Activated CD4-positive, alpha-beta memory T cell treated with anti-CD3 and anti-CD28 coated beads, Interleukin-2, amount 10 ng/mL, durations not matched to agents 7 days and 5 days (primary cell): Measurements from ENCODE around the gene CISH. TPM values are rescaled to one million over a fixed set of nuclear protein-coding genes. Genes with fewer than 3 reads are reported as not detected.

Experiments
- CTCF ChIA-PET: fragments of 350-600 bp; sonication (Branson Sonifier 250); formaldehyde crosslinking; loops from one replicate; lab custom pipeline; 2021; ENCODE audit warnings: antibody characterized with exemption, inconsistent platforms; lab: Charles Lee
- POLR2A ChIA-PET: fragments of 350-600 bp; sonication (Branson Sonifier 250); formaldehyde crosslinking; loops from one replicate; lab custom pipeline; 2021; ENCODE audit warnings: antibody characterized with exemption; lab: Charles Lee
- DNase-seq: peaks from one replicate; pipeline ENCODE4 v3.0.0-alpha.2; 2020
- H3K27ac Mint-ChIP-seq: one replicate; pipeline ENCODE4 v1.8.0; 2021; ENCODE audit warnings: mild to moderate bottlenecking, mixed read lengths
- H3K27me3 Mint-ChIP-seq: one replicate; pipeline ENCODE4 v1.8.0; 2021; ENCODE audit warnings: mixed read lengths
- H3K36me3 Mint-ChIP-seq: one replicate; pipeline ENCODE4 v1.8.0; 2021; ENCODE audit warnings: low read depth, mixed read lengths
- H3K4me1 Mint-ChIP-seq: one replicate; pipeline ENCODE4 v1.8.0; 2021; ENCODE audit warnings: mixed read lengths
- H3K4me3 Mint-ChIP-seq: one replicate; pipeline ENCODE4 v1.8.0; 2021; ENCODE audit warnings: mild to moderate bottlenecking, mixed read lengths
- H3K9me3 Mint-ChIP-seq: one replicate; pipeline ENCODE4 v1.8.0; 2021; ENCODE audit warnings: mixed read lengths
- total RNA-seq, 2 experiments: library from RNA; stranded (reverse); gene quantifications; one replicate each; pipeline ENCODE4 v1.2.3, GENCODE V29; 2021

Gene CISH
- total RNA-seq, 2 experiments from 2014 or later: 328 to 335 TPM

GRCh38 chr3:50567386-50568167 is 44.0 kb downstream of the CISH start, which contains the start of gene C3orf18:
TSS of gene C3orf18 (minus strand) at chr3:50567747. CDS start at chr3:50565699, 2,048 bp downstream.
- Mint-ChIP-seq H3K4me1 (peaks cover 62% of the 10 kb centered on the region), H3K9me3 (no peaks in the 10 kb centered on the region), H3K27ac (peak within 1 kb of the TSS; percentile 97), H3K4me3 (peak within 1 kb of the TSS; percentile 98), H3K36me3 (peaks cover 19% of the 10 kb centered on the region), H3K27me3 (no peaks in the 10 kb centered on the region)
- CTCF ChIA-PET: interaction anchor here (0.8 to 18.5 kb wide), 8 partner anchors 13 to 85 kb away, joined by 3 to 854 read pairs (median 5); partner anchors contain the start of genes CISH and MAPKAPK3
- peak; percentile 97 for DNase-seq
- POLR2A ChIA-PET: interaction anchor here (0.8 to 37.3 kb wide), 8 partner anchors 11 to 229 kb away, joined by 3 to 4963 read pairs (median 4); partner anchors contain the start of genes CISH, MAPKAPK3 and RASSF1

- CTCF ChIA-PET: interaction anchor here (0.9 to 18.5 kb wide), 7 partner anchors 16 to 86 kb away, joined by 3 to 854 read pairs (median 5); partner anchors contain the start of genes CISH and MAPKAPK3
- DNase-seq: no peak
- H3K4me1 Mint-ChIP-seq: peaks cover 56% of the 10 kb centered on the region
- no peak overlapping the region for H3K27ac Mint-ChIP-seq
- H3K36me3 Mint-ChIP-seq: peaks cover 19% of the 10 kb centered on the region
- H3K27me3 Mint-ChIP-seq: no peaks in the 10 kb centered on the region
- POLR2A ChIA-PET: interaction anchor here (0.8 to 37.3 kb wide), 7 partner anchors 10 to 229 kb away, joined by 3 to 4963 read pairs (median 5); partner anchors contain the start of genes CISH, MAPKAPK3 and RASSF1
- H3K9me3 Mint-ChIP-seq: no peaks in the 10 kb centered on the region
- peak overlapping the region; percentile 66 for H3K4me3 Mint-ChIP-seq
These were observed 44.6 kb downstream of the CISH start for GRCh38 chr3:50567011-50567385.

GRCh38 chr3:50564321-50564720 is 47.3 kb downstream of the CISH start:
- Mint-ChIP-seq H3K27me3 (no peaks in the 10 kb centered on the region), H3K4me3 (no peak overlapping the region), H3K9me3 (no peaks in the 10 kb centered on the region), H3K27ac (no peak overlapping the region), H3K4me1 (peaks cover 36% of the 10 kb centered on the region), H3K36me3 (peaks cover 3% of the 10 kb centered on the region)
- DNase-seq: no peak
- ChIA-PET POLR2A (interaction anchor here (1.5 to 37.3 kb wide), 2 partner anchors 16 to 49 kb away, joined by 4 to 4963 read pairs; partner anchors contain the start of genes CISH and MAPKAPK3), CTCF (no interaction called here)

GRCh38 chr3:50563867-50564266 is 47.7 kb downstream of the CISH start:
- ChIA-PET CTCF (no interaction called here), POLR2A (interaction anchor here (1.5 to 37.3 kb wide), 2 partner anchors 15 to 49 kb away, joined by 4 to 4963 read pairs; partner anchors contain the start of genes CISH and MAPKAPK3)
- Mint-ChIP-seq H3K36me3 (peaks cover 3% of the 10 kb centered on the region), H3K9me3 (no peaks in the 10 kb centered on the region), H3K27me3 (no peaks in the 10 kb centered on the region), H3K4me1 (peaks cover 36% of the 10 kb centered on the region), H3K27ac (no peak overlapping the region), H3K4me3 (no peak overlapping the region)
- no peak for DNase-seq

DNA sequence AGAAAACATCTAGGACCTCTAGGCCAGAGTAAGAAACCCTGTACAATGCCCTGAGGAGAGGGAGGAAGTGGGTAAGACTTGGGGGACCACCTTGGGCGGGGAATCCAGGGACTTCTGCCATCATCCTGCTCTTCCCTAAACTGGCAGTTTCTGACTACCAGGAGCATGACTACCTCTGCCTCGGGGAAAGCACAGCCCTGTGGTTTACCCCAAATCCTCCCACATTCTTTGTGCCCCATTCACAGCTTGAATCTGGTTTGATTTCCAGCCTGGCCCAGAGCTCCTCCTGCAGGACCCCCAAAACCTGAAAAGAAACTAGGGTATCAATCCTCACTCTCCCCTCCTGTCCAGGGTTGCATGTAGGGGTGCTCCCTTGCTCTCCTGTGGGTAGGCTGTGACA is 48.7 kb downstream of the CISH start:
- Mint-ChIP-seq H3K4me3 (no peak overlapping the region), H3K9me3 (no peaks in the 10 kb centered on the region), H3K27me3 (no peaks in the 10 kb centered on the region), H3K4me1 (peaks cover 29% of the 10 kb centered on the region), H3K36me3 (peaks cover 3% of the 10 kb centered on the region), H3K27ac (no peak overlapping the region)
- DNase-seq: no peak
- POLR2A ChIA-PET: interaction anchor here (37.3 kb wide), 1 partner anchor 50 kb away, joined by 4963 read pairs; the partner anchor contains the start of genes CISH and MAPKAPK3
- CTCF ChIA-PET: no interaction called here

GRCh38 chr3:50559702-50560101 is 51.9 kb downstream of the CISH start:
- peaks cover 20% of the 10 kb centered on the region for H3K4me1 Mint-ChIP-seq
- H3K27me3 Mint-ChIP-seq: no peaks in the 10 kb centered on the region
- peaks cover 3% of the 10 kb centered on the region for H3K36me3 Mint-ChIP-seq
- no peak for DNase-seq
- no peaks in the 10 kb centered on the region for H3K9me3 Mint-ChIP-seq
- H3K4me3 Mint-ChIP-seq: no peak overlapping the region
- CTCF ChIA-PET: interaction anchor here (1.5 kb wide), 1 partner anchor 56 kb away, joined by 4 read pairs; no protein-coding TSS in a partner anchor
- no peak overlapping the region for H3K27ac Mint-ChIP-seq
- POLR2A ChIA-PET: interaction anchor here (0.6 to 37.3 kb wide), 3 partner anchors 13 to 53 kb away, joined by 3 to 4963 read pairs (median 5); partner anchors contain the start of genes CISH and MAPKAPK3

GRCh38 chr3:50557915-50558314 is 53.7 kb downstream of the CISH start:
- Mint-ChIP-seq H3K27ac (no peak overlapping the region), H3K4me1 (peaks cover 12% of the 10 kb centered on the region), H3K9me3 (no peaks in the 10 kb centered on the region), H3K36me3 (no peaks in the 10 kb centered on the region), H3K4me3 (no peak overlapping the region), H3K27me3 (no peaks in the 10 kb centered on the region)
- ChIA-PET CTCF (interaction anchor here (2.0 kb wide), 1 partner anchor 16 kb away, joined by 7 read pairs; no protein-coding TSS in a partner anchor), POLR2A (interaction anchor here (1.2 to 1.4 kb wide), 2 partner anchors 11 to 39 kb away, joined by 3 to 8 read pairs; partner anchors contain the start of gene HEMK1)
- DNase-seq: no peak

- Mint-ChIP-seq H3K27me3 (no peaks in the 10 kb centered on the region), H3K4me3 (no peak overlapping the region), H3K4me1 (peaks cover 10% of the 10 kb centered on the region), H3K9me3 (no peaks in the 10 kb centered on the region), H3K36me3 (no peaks in the 10 kb centered on the region), H3K27ac (no peak overlapping the region)
- ChIA-PET CTCF (interaction anchor here (2.0 kb wide), 1 partner anchor 15 kb away, joined by 7 read pairs; no protein-coding TSS in a partner anchor), POLR2A (interaction anchor here (1.1 to 1.7 kb wide), 6 partner anchors 10 to 56 kb away, joined by 3 to 8 read pairs (median 5); partner anchors contain the start of genes C3orf18 and HEMK1)
- DNase-seq: no peak
These were observed 54.5 kb downstream of the CISH start for GRCh38 chr3:50557106-50557505.

Other genes starting within 250 kb of the CISH start
- gene CACNA2D2, start 108.1 kb downstream of the CISH start, total RNA-seq: under 1 TPM; 0.45 to 0.55 TPM
- gene C3orf18, start 44.0 kb downstream of the CISH start, total RNA-seq: 10 to 100 TPM; 14.6 to 17.5 TPM
- gene HEMK1, start 42.3 kb downstream of the CISH start, total RNA-seq: 10 to 100 TPM; 49.6 to 50.1 TPM
- gene MAPKAPK3, start 5.4 kb upstream of the CISH start, total RNA-seq: 100 to 1,000 TPM; 146 to 157 TPM
- 1 to 10 TPM; 1.6 to 1.7 TPM for gene DOCK3, start 63.2 kb upstream of the CISH start, total RNA-seq